Measurements from ENCODE around the gene NKD2. TPM values are rescaled to one million over a fixed set of nuclear protein-coding genes. Genes with fewer than 3 reads are reported as not detected.

NKD2 gene
- total RNA-seq, 1 donor from 2014 or later = 3.7 TPM

DNA sequence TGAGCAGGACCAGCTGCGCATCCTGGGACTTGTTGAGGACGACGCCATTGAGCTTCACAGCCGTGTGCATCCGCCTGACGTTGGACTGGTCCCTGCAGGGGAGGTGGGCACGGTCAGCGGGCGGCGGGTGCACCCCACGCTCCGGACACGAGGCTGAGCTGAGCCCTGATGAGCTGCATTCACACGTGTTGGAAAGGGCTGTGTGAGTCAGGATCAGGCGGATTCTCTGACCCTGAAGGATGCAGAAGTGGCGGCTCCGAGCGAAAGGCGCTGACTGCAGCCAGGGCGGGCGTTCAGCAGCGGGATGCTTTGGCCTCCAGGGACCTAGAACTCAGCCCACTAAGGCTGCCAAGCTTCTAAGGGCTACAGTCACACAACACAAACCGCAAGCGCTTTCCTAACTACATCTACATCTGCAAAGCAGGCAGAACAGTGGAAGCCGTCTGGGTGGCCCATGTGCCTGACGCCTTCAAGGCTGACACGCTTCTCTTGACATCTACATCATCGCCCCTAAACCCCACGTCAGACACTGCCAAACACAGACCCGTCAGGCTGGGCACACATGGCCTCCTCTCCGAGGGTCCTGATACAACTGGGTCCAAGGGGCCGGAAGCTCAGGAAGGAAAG is 44.9 kb downstream of the NKD2 start:
- Histone ChIP-seq H3K9me3 (replicated peaks) (no peaks in the 10 kb centered on the region), H3K27ac (replicated peaks) (peak overlapping the region; percentile 80), H3K4me3 (no peak overlapping the region), H3K4me1 (peaks cover 45% of the 10 kb centered on the region), H3K36me3 (peaks cover 75% of the 10 kb centered on the region), H3K27me3 (ENCODE audit: low read depth) (no peaks in the 10 kb centered on the region)
- TF ChIP-seq, protein P1, sequence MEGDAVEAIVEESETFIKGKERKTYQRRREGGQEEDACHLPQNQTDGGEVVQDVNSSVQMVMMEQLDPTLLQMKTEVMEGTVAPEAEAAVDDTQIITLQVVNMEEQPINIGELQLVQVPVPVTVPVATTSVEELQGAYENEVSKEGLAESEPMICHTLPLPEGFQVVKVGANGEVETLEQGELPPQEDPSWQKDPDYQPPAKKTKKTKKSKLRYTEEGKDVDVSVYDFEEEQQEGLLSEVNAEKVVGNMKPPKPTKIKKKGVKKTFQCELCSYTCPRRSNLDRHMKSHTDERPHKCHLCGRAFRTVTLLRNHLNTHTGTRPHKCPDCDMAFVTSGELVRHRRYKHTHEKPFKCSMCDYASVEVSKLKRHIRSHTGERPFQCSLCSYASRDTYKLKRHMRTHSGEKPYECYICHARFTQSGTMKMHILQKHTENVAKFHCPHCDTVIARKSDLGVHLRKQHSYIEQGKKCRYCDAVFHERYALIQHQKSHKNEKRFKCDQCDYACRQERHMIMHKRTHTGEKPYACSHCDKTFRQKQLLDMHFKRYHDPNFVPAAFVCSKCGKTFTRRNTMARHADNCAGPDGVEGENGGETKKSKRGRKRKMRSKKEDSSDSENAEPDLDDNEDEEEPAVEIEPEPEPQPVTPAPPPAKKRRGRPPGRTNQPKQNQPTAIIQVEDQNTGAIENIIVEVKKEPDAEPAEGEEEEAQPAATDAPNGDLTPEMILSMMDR (IDR thresholded peaks at IDR 0.05; ENCODE audit: borderline replicate concordance) = no peak
- peak; percentile 39 for DNase-seq
- intact Hi-C loops (cut with micrococcal nuclease) = no loop called here

DNA sequence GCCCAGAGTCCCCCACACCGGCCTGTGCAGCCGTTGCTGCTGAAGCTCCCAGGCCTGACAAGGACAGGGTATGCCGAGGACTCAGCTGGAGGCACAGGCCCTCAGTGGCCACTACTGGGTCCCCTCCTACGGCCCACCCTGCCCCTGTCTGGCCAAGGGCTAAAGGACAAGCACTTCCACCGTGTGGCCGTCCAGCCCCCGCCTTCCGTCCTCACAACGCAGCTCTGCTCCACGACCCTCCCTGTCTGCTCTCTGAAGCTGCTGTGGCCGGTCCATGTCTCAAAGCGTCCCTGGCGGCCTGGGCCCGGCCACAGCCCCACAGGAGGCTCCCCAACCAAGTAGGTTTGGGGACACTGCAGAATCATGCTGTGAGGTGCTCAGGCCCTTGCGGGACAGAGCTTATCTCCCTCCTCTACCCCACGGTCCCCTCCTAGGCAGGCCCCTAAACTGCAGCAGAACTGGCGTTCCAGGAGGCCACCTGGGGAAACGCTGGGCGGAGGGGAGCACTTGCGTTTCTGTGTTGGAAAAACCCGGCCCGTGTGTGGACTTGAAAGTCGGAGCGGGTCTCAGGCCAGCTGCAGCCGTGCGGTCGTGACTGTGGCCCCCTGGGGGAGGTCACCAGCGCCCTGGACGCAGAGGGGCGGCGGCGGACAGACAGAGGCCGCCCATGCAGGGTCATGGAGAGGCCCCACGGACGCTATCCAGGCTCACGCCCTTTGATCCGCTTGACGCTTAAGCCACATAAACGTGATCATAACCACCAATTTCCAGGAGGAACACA is 45.6 kb downstream of the NKD2 start:
- intact Hi-C loops (cut with micrococcal nuclease) = no loop called here
- Histone ChIP-seq H3K4me3 (no peak overlapping the region), H3K36me3 (peaks cover 82% of the 10 kb centered on the region), H3K27ac (replicated peaks) (peak overlapping the region; percentile 80), H3K4me1 (peaks cover 45% of the 10 kb centered on the region), H3K9me3 (replicated peaks) (no peaks in the 10 kb centered on the region), H3K27me3 (ENCODE audit: low read depth) (no peaks in the 10 kb centered on the region)
- TF ChIP-seq, protein P1 (IDR thresholded peaks at IDR 0.05; ENCODE audit: borderline replicate concordance) = no peak
- peak; percentile 16 for DNase-seq

DNA sequence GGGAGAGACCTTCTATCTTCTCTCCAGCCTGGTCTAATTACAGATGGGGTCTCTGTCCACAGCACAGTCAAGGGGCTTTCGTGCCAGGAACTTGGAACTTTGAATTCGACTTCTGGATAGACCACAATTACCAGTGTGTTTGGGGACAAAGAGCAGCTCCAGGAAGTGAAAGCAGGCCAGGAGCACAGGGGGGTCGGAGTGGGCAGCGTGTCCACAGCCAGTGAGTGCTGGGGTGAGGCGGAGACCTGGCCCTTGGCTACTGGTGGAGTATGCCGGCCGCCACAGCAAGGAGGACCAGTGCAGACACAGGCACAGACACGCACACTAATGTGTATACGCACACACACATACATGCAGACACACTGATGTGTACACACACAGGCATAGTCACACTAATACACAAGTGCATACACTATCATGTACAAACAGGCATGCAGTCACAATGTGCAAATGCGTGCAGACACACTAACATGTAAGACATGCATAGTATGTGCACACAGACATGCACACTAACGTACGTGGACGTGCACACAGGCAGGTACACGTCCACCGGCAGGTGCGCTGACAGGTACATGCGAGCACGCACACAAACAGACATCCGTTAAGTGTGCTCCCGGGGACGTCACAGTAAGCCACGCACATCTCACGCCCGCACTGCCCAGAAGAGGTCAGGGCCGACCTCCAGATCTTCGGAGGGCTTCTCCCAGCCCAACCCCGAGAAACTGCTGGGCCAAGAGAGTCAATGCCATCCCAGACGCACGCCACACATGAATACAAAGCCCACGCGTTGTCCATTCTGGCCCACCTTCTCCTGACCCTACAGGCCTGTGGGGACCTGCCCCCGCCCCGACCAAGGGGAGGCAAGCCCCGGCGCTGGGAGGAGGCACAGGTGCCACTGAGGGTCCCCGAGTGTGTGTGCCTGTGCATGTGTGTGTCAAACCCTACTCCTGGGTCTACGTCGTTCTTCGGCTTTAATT is 46.5 kb downstream of the NKD2 start:
- TF ChIP-seq, protein P1 (IDR thresholded peaks at IDR 0.05; ENCODE audit: borderline replicate concordance) = no peak
- H3K4me3 ChIP-seq = no peak overlapping the region
- DNase-seq = peak; percentile 13
- H3K27me3 ChIP-seq (ENCODE audit: low read depth) = no peaks in the 10 kb centered on the region
- peaks cover 91% of the 10 kb centered on the region for H3K36me3 ChIP-seq
- peaks cover 45% of the 10 kb centered on the region for H3K4me1 ChIP-seq
- H3K27ac ChIP-seq (replicated peaks) = peak overlapping the region; percentile 80
- intact Hi-C loops (cut with micrococcal nuclease) = no loop called here
- no peaks in the 10 kb centered on the region for H3K9me3 ChIP-seq (replicated peaks)

DNA sequence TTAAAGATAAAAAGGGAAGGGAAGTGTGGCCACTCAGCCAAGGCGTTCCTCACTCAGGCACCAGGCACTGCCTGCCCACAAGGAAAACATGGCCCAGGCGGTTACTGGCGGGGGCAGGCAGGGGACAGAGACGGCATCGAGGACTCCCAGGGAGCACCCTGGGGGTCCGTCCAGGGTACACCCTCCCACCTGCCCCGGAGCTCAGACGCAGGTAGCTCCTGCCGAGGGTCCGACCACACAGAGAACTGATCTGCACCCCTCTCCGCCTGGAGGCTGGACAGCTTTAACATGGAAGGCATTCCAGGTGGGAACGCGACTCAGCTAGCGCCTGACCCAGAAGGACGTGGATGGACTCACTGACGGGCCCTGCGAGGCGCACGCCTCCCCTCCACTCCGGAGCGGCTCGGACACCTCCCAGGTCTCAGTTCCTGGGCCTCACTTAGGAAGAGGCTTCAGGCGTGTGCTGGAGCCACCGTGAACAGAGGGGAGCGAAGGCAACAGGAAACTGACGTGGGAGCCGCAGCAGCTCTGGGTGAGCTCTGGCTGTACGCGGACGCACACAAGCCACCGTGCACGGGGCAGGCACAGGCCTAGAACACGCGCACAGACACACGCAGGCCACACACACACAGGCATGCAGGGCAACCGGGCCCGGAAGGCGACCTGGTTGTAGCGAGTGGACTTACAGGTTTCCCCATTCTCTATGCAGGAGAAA is 47.5 kb downstream of the NKD2 start:
- TF ChIP-seq, protein P1 (IDR thresholded peaks at IDR 0.05; ENCODE audit: borderline replicate concordance) = no peak
- peak; percentile 14 for DNase-seq
- Histone ChIP-seq H3K9me3 (replicated peaks) (no peaks in the 10 kb centered on the region), H3K4me1 (peaks cover 36% of the 10 kb centered on the region), H3K27me3 (ENCODE audit: low read depth) (no peaks in the 10 kb centered on the region), H3K36me3 (peaks cover 97% of the 10 kb centered on the region), H3K27ac (replicated peaks) (no peak overlapping the region), H3K4me3 (no peak overlapping the region)
- intact Hi-C loops (cut with micrococcal nuclease) = no loop called here

Data from left ventricle myocardium inferior (tissue), 1 donor.